SK-N-SH (cell line): ENCODE data around the gene KCNJ18.
"Not testable (repeated sequence)": the region's sequence is repeated elsewhere in the genome, so short reads cannot be mapped to it uniquely, and the experiment has no call there.

Experiments used
- CHD2 ChIP-seq: fragments of 150-350 bp; IDR thresholded peaks from 2 replicates; pipeline ENCODE4 v1.6.1; 2018; ENCODE audit warnings: low read length; ENCODE audit not compliant: partially characterized antibody
- CTCF ChIP-seq: fragments of 200-600 bp; sonication (generic); IDR thresholded peaks from 2 replicates; pipeline ENCODE4 v1.6.1; 2017; ENCODE audit warnings: antibody characterized with exemption, mild to moderate bottlenecking, moderate library complexity

GRCh38 chr17:21702940-21703640 is 10.8 kb downstream of the KCNJ18 start:
- not testable (repeated sequence) for TF ChIP-seq CTCF, CHD2
